Osteoblast (primary cell): Measurements from ENCODE around the gene ALDH8A1. TPM values are rescaled to one million over a fixed set of nuclear protein-coding genes. Genes with fewer than 3 reads are reported as not detected.

Experiments used
- DNase-seq: peaks from one replicate; pipeline ENCODE4 v3.0.0; 2011; ENCODE audit warnings: low spot score, mixed read lengths; ENCODE audit not compliant: insufficient read length; ENCODE audit errors: missing footprints
- H2AFZ ChIP-seq: 2 replicates; pipeline ENCODE4 v1.6.0; 2011; ENCODE audit warnings: mild to moderate bottlenecking, low read length
- H3K27ac ChIP-seq: 2 replicates; pipeline ENCODE4 v1.5.1; 2011; ENCODE audit warnings: mild to moderate bottlenecking, low read depth, low read length, moderate library complexity
- H3K27me3 ChIP-seq: 2 replicates; pipeline ENCODE4 v1.6.0; 2012; ENCODE audit warnings: mild to moderate bottlenecking, control low read depth, inconsistent platforms, low read length, moderate library complexity; ENCODE audit not compliant: insufficient read depth
- H3K36me3 ChIP-seq: 2 replicates; pipeline ENCODE4 v1.5.1; 2011; ENCODE audit warnings: mild to moderate bottlenecking, low read length, control low read depth, moderate library complexity; ENCODE audit not compliant: insufficient read depth
- H3K4me1 ChIP-seq: 2 replicates; pipeline ENCODE4 v1.5.1; 2011; ENCODE audit warnings: mild to moderate bottlenecking, low read length, control low read depth, moderate library complexity; ENCODE audit not compliant: insufficient read depth
- H3K4me2 ChIP-seq: 2 replicates; pipeline ENCODE4 v1.6.0; 2011; ENCODE audit warnings: mild to moderate bottlenecking, low read length; ENCODE audit not compliant: insufficient read depth
- H3K4me3 ChIP-seq: fragments of 200-600 bp; sonication (generic); 3 replicates; pipeline ENCODE4 v1.5.1; 2012; ENCODE audit warnings: mild to moderate bottlenecking, low read length, inconsistent platforms; ENCODE audit not compliant: insufficient read depth
- H3K79me2 ChIP-seq: 2 replicates; pipeline ENCODE4 v1.6.0; 2012; ENCODE audit warnings: mild to moderate bottlenecking, low read length, control low read depth, inconsistent platforms; ENCODE audit not compliant: insufficient read depth
- H3K9me3 ChIP-seq: 2 replicates; pipeline ENCODE4 v1.5.1; 2011; ENCODE audit warnings: low read depth, low read length, control low read depth
- H4K20me1 ChIP-seq: 2 replicates; pipeline ENCODE4 v1.6.0; 2012; ENCODE audit warnings: mild to moderate bottlenecking, low read length, control low read depth; ENCODE audit not compliant: insufficient read depth
- total RNA-seq: library from RNA; depleted of rRNA; stranded (reverse); fragments of >200 nt; gene quantifications from 2 replicates; pipeline ENCODE4 v1.2.3, GENCODE V29; 2012
- TF ChIP-seq, protein P1 (sequence below): IDR thresholded peaks from 2 replicates; pipeline ENCODE4 v1.5.1; 2011; ENCODE audit warnings: mild to moderate bottlenecking, low read depth, low read length, moderate library complexity; ENCODE audit errors: extremely low read depth

Gene ALDH8A1
- total RNA-seq, 1 donor: under 0.01 TPM

DNA sequence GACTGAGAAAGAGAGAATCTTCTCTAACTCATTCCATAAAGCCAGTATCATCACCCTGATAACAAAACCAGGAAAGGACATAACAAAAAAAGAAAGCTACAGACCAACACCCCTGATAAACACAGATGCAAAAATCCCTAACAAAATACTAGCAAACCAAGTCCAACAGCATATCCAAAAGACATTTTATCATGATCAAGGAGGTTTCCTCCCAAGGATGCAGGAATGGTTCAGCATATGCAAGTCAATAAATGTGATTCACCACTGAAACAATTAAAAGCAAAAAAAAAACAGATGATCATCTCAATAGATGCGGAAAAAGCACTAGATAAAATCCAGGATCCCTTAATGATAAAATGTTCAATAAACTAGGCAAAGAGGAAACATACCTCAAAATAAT lies 24.5 kb upstream of the ALDH8A1 start:
- peaks cover 11% of the 10 kb centered on the region for H3K36me3 ChIP-seq
- H3K9me3 ChIP-seq: no peaks in the 10 kb centered on the region
- no peaks in the 10 kb centered on the region for H3K27me3 ChIP-seq
- no peak for DNase-seq
- TF ChIP-seq, protein P1, sequence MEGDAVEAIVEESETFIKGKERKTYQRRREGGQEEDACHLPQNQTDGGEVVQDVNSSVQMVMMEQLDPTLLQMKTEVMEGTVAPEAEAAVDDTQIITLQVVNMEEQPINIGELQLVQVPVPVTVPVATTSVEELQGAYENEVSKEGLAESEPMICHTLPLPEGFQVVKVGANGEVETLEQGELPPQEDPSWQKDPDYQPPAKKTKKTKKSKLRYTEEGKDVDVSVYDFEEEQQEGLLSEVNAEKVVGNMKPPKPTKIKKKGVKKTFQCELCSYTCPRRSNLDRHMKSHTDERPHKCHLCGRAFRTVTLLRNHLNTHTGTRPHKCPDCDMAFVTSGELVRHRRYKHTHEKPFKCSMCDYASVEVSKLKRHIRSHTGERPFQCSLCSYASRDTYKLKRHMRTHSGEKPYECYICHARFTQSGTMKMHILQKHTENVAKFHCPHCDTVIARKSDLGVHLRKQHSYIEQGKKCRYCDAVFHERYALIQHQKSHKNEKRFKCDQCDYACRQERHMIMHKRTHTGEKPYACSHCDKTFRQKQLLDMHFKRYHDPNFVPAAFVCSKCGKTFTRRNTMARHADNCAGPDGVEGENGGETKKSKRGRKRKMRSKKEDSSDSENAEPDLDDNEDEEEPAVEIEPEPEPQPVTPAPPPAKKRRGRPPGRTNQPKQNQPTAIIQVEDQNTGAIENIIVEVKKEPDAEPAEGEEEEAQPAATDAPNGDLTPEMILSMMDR: no peak
- no peaks in the 10 kb centered on the region for H3K4me1 ChIP-seq
- no peaks in the 10 kb centered on the region for H4K20me1 ChIP-seq
- no peak overlapping the region for H2AFZ ChIP-seq
- H3K4me3 ChIP-seq: no peak overlapping the region
- no peak overlapping the region for H3K27ac ChIP-seq
- no peak overlapping the region for H3K4me2 ChIP-seq
- H3K79me2 ChIP-seq: peaks cover 10% of the 10 kb centered on the region

DNA sequence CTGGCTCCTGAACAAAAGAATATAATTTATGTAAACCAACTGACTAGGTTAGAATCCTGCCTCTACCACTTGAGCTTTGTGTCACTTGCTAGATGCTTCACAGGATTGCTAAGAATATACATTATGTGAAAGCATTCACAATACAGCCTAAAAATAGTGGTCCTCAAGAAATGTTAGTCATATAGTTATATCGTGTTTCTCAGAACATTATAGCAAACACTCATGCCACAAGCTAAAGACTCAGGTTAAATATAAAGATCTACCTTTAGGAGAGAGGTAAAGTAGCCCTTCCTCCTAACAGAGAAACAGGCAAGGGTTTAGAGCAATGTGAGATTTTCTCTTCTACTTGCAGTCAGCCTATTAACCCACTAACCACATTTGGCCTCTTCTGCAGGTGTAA lies 17.8 kb upstream of the ALDH8A1 start:
- no peaks in the 10 kb centered on the region for H4K20me1 ChIP-seq
- TF ChIP-seq, protein P1: no peak
- H3K27me3 ChIP-seq: no peaks in the 10 kb centered on the region
- H3K36me3 ChIP-seq: peaks cover 20% of the 10 kb centered on the region
- no peak overlapping the region for H3K27ac ChIP-seq
- no peaks in the 10 kb centered on the region for H3K9me3 ChIP-seq
- no peaks in the 10 kb centered on the region for H3K4me1 ChIP-seq
- H2AFZ ChIP-seq: no peak overlapping the region
- H3K4me3 ChIP-seq: no peak overlapping the region
- no peak overlapping the region for H3K4me2 ChIP-seq
- no peak for DNase-seq
- no peaks in the 10 kb centered on the region for H3K79me2 ChIP-seq

DNA sequence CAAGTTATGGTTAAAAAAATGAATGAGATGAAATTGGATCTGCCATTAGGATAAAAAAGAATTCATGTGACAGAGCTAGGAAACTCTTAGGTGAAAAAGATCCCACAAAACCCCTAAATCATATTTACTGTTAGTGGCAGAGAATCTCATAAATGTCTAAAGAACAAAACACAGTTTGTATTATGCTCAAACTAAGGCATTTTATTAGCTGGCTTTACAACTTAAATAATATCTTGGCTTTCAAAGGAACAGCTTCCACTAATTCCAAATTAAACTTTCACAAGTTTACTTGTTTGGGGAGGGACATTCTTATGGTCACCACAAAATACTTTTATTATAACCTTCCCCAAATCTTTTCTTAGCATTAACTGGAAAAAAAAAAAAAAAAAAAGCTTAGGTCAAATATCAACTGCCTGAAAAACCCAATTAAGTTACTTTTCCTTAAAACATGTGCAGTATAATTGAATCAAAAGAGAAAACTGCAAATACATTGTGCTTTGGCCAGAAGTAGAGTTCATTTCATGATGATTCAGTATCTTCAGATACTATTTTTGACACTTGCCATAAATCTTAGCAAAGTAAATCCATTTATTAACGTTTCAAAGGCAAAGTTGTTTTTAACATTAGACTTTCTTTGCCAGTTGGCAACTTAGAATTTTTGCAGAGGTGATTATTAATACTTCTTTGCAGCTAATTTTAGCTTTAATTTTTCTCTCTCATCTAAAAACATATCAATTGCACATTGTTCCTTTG lies 14.7 kb upstream of the ALDH8A1 start:
- no peak overlapping the region for H2AFZ ChIP-seq
- peaks cover 21% of the 10 kb centered on the region for H3K36me3 ChIP-seq
- no peak overlapping the region for H3K27ac ChIP-seq

DNA sequence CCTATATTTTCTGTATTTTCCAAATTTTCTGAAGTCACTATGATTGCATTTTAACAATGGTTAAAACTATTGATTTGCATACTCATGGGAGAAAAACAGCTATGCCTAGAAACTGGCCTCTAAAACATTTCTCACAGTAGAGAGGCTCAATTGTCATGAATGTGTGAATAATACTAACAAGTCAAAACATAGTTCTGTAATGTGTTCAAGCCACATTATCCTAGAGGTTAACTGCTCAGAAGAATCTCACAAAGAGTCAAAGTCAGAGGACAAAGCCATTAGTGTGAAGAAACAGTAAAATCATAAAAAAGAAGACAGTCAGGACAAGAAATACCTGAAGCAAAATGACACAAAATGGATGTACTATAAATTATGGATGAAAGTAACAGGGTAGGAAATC lies 12.5 kb upstream of the ALDH8A1 start:
- Histone ChIP-seq H3K36me3 (peaks cover 21% of the 10 kb centered on the region), H3K9me3 (no peaks in the 10 kb centered on the region), H4K20me1 (no peaks in the 10 kb centered on the region), H3K27ac (no peak overlapping the region), H3K4me2 (no peak overlapping the region), H3K4me3 (no peak overlapping the region), H3K79me2 (no peaks in the 10 kb centered on the region), H3K4me1 (no peaks in the 10 kb centered on the region), H3K27me3 (no peaks in the 10 kb centered on the region), H2AFZ (no peak overlapping the region)
- TF ChIP-seq, protein P1: no peak
- DNase-seq: no peak

More for the DNA sequence above, 14.7 kb upstream of the ALDH8A1 start:
- H3K4me2 ChIP-seq: no peak overlapping the region
- H3K4me1 ChIP-seq: no peaks in the 10 kb centered on the region
- no peak overlapping the region for H3K4me3 ChIP-seq
- no peaks in the 10 kb centered on the region for H3K79me2 ChIP-seq
- no peaks in the 10 kb centered on the region for H3K9me3 ChIP-seq
- TF ChIP-seq, protein P1: no peak
- H4K20me1 ChIP-seq: no peaks in the 10 kb centered on the region
- H3K27me3 ChIP-seq: no peaks in the 10 kb centered on the region
- DNase-seq: no peak
